GM18909 (cell line): Measurements from ENCODE around the gene C12orf56.
"Not testable (repeated sequence)": the region's sequence is repeated elsewhere in the genome, so short reads cannot be mapped to it uniquely, and the experiment has no call there.

Experiments
- ATAC-seq: cut with Tn5 transposase; IDR thresholded peaks from one replicate; pipeline ENCODE4 v1.9.1; 2021; ENCODE audit warnings: mild to moderate bottlenecking; ENCODE audit not compliant: unreplicated experiment, poor library complexity

C12orf56 gene

DNA sequence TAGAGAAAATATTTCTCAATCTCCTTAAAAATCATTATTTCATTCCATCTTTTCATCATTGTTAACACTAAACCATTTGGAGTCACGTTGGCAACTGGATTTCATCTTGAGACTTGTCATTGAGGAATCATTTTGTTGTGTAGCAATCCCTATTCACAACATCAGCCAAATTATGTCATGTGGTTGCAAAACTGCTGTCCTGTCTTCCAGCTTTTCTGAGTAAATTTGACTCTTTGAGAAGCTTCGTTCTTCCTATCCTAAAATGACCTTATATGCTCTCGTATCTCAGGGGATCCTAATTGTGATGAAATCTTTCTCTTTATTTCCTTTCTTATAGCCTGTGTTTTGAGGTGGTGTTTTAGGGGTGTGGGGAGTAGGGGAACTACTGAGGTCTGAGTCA is 137.9 kb downstream of the C12orf56 start:
- no peak for ATAC-seq

DNA sequence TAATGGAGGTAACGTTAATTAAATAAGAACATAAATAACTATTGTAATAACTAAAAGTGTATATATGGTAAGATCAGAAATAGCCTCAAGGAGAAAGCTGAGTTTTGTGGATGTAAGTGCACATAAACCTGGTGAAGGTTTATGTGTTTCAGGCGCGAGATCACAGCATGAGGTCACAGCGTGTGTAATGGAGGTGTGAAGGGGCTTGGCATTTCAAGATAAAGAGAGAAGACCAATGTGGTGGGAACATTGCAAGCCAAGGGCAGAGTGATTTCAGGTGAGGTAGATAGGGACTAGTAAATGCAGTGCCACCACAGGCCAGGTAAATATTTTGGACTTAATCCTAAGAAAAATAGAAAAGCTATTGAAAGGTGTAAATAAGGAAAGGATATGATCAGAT is 146.7 kb downstream of the C12orf56 start:
- no peak for ATAC-seq

DNA sequence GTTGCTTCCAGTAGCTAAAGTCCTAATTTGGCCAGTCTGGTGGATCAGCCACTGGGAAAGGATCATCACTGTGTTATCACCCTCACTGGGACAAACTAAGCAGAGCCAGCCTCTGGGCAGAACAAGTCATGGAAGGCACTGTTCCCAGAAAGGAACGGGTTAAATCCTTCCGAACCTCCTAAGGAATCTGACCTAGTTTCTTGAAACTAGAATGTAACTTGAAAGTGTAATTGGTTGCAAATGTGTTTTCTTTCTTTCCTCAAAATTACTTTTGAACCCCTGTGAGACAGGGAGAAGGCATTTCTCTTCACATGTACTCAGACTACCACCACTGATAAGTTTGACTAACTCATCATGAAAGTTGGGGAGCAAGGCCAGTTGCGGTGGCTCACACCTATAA is 149.8 kb downstream of the C12orf56 start:
- ATAC-seq: no peak

DNA sequence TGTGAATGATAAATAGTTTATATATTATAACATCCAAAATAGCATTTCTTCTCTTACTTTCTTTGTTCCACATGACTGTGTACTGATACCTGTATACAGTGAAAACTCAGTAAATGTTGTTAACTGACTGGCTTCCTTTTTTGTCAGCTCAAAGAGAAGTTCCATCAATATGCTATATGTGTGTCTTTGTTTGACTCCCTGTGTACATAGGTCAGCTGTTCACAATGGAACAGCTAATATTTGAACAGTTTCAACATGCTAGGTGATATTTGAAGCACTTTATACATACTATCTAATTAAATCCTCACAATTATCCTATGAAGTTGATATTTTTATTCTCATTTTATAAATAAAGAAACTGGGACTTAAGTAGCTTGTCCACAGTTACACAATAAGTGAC is 153.2 kb downstream of the C12orf56 start:
- no peak for ATAC-seq

DNA sequence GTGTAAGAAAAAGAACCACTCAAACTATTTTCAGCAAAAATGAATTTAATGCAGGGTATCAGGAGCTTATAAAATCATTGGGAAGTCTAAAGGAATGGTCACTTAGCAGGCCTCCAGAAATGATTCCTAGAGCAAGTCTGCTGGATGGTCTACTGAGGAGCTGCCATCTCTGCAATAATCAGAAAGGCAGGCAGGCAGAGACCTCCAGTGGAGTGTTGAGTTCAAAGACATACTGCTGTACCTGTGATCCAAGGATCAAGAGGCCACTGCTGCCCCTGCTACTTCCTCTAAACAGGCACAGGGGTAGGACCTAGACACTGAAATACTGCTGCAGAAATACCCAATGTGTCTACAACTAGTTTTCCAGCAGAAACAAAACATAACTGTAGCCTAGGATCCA is 154.0 kb downstream of the C12orf56 start:
- no peak for ATAC-seq

DNA sequence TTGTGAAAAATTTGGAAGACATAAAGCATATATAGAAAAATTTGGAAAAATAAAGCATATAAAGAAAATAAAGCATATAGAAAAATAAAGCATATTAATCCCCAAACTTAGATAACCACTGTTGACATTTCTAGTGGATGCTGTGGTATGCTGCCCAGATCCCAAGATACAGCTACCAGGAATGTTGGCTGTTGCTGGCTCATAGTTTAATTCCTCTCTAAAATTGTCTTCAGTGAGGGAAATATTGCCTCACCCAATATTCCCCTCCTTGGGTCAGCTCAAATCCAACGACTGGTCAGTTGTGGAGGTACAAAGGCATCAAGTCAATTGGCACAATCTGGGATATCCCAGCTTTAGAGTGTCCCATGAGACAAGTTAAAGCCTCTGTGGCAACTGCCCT is 158.4 kb downstream of the C12orf56 start:
- ATAC-seq: no peak

DNA sequence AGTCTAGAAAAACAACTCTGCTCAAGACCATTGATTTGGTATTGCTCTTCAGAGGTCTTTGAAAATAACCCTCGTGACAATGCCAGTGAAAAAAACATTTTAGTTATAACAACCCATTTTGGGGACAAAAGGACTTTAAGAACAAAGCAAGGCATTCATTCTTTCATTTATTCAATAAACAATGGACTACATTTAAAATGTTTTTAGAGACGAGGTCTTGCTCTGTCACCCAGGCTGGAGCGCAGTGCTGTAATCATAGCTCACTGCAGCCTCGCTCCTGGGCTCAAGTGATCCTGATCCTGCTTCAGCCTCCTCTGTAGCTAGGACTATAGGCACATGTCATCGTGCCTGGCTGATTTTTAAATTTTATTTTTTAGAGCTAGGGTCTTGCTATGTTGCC is 160.8 kb downstream of the C12orf56 start:
- no peak for ATAC-seq

DNA sequence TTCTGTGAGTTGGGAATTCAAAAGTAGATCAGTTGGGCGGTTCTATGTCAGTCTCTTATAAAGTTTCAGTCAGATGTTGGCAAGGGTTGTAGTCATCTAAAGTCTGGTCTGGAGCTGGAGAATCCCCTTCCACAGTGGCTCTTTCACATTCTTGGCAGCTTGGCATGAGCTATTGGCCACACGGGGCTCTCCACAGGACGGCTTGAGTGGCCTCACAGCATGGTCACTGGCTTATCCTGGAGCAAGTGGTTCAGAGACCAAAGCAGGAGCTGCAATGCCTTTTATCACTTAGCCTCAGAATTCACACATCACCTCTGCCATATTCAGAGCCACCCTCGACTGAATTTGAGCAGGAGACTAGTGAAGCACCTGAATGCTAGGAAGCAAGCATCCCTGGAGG is 161.3 kb downstream of the C12orf56 start:
- no peak for ATAC-seq

DNA sequence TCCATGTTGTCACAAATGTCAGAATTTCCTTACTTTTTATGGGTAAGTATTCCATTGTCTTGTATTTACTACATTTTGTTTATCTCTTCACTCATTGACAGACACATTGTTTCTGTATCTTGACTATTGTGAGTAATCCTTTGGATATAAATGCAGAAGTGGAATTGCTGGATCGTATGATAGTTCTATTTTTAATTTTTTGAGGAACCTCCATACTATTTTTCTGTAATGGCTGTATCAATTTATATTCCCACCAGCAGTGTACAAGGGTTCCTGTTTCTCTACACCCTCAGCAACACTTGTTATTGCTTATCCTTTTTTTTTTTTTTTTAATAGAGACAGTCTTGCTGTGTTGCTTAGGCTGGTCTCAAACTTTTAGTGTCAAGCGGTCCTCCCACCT is 164.9 kb downstream of the C12orf56 start:
- ATAC-seq: no peak

DNA sequence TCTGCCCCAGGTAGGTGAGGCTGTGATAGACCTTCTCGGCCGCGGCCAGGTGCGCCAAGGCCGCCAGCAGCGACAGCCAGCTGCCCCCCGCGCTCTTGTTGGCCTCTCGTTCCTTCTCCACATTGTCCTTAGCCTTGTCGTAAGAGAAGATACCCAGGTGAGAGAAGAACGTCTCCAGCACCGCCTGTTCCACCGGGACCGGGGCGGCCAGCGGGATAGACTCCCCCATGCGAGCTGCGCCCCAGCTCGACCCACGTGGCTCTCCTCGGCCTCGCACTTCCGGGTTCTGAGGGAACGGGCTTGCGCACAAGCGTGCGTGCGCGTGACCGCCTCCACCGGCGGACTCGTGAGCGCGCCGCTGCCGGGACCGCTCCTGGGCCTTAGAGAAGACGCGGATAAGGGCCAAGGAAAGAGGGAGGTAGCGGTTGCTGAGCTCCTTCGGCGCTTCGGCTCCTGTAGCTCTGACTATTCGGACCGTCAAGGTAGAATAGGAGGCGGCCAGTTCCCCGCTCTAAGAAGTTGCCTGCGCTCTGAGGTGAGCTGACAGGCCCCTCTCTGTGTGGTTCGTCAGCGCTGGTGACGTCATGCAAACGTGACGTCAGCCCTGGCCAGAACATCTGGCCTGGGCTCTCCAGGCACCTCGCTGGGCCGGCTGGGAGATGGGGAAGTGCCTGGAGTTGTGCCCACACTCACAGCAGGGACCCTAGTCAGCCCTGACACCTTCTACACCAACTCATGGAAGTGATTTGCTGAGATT is 168.4 kb downstream of the C12orf56 start, which contains the start of gene KICS2:
KICS2 (minus strand) TSS at position 288 of the 757 bp plus-strand sequence; CDS start at position 229, 59 bp downstream.
- ATAC-seq: peak; percentile 96

DNA sequence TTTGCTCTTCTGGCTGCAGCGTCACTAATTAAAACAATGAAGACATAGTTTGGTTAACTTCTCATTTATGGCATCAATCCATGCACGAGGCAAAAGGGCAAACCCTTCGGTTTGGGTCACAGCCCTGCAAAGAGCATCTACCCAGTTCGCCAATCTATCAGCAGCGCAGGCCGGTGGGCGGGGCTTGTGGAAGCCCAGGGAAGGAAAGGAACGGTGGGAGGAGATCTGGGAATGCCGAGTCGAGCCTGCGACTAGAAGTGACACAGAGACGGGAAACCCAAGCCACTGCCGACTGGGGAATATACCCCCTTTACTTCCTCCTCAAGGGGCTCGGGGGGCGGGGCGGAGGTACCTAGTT is 168.9 kb downstream of the C12orf56 start:
- peak; percentile 27 for ATAC-seq

DNA sequence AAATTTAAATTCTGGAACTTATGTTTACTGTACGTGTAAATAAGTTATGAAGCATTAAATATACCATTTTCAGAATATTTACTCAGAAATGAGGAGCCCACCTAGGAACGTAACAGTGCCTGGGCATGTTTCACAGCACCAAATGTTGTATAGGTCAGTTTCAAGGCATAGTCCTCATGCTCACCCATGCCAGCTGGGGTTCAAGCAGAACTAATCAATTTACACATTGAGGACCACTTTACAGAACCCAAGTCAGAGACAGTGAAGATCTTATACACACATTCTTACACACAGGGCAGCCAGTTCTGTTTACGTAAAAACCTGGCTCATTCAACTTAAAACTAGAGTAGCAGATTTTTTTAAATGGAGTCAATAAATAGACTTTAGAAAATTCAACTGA is 170.5 kb downstream of the C12orf56 start:
- no peak for ATAC-seq

DNA sequence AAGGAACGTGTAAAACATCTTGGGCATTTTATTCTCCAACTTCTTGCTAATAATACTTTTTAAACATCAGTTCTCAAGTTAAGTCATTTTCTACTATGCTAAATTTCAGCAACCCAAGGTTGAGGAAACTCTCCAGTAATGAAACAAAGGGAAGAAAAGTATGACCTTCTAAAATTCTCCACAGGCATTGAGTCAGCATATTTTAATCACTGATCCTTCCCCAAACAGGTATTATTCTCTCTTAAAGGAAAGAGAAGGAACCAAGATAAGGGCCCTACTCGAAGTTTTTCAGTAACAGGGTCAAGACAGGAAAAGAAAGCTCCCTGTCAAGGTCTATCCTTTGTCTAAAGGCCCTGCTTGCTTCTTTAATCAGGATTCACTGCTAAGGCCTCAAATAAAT is 171.4 kb downstream of the C12orf56 start:
- no peak for ATAC-seq

DNA sequence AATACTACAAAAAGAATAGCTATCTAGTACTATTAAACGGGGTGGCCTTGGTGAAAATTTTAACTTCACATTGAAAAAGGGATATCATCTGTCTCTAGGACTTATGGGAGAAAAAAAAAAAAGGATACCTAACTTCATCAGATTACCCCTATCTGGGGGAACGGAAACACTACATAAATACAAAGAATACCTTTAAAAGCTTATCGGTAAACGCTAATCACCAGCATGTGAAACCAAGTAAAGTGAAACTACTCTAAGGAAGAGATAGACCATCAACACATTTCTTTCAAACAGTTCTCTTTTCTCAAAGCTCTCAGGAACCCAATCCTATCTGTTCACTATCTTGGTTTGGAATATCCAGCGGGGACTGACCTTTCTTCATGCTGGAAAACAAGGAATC is 172.0 kb downstream of the C12orf56 start:
- ATAC-seq: peak; percentile 26

DNA sequence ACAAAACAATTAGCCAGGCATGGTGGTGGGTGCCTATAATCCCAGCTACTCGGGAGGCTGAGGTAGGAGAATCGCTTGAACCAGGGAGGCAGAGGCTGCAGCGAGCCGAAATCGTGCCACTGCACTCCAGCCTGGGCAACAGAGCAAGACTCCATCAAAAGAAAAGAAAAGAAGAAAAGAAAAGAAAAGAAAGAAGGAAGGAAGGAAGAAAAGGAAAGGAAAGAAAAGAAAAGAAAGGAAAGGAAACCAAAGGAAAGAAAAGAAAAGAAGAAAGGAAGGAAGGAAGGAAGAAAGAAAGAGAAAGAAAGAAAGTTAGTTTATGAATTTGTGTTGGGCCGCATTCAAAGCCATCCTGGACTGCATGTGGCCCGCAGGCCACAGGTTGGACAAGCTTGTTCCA is 172.9 kb downstream of the C12orf56 start:
- not testable (repeated sequence) for ATAC-seq

DNA sequence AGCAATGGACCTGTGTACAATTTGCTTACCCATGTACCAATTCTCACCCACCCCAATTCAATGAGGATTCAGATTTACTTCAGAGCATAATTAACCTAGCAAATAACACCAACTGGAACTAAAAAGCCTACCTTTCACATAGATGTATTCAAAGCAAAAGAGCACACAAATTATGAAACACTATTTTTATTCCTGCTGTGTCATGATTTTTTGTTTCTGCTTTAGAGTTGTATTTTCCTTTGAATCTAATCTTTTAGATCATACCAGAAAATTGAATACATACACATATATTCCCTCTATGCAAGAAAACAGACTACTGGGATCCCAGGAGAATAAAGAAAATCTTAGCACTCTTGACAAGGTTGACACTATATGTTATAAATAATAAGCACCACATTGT is 174.3 kb downstream of the C12orf56 start:
- no peak for ATAC-seq
